A549 treated with AZD9567 at 1 μM for 4 hours (cell line): Measurements from ENCODE around the gene GSTO1. TPM values are rescaled to one million over a fixed set of nuclear protein-coding genes. Genes with fewer than 3 reads are reported as not detected.

Source experiments
- total RNA-seq: library from RNA; stranded (reverse); fragments of 200-300 nt; extraction: Qiagen RNA extraction; gene quantifications from 5 replicates; pipeline ENCODE4 v1.2.3, GENCODE V29; 2022; ENCODE audit not compliant: insufficient read depth

The GSTO1 gene
- 243 to 294 TPM (median 269 TPM) in 5 replicates for total RNA-seq

GRCh38 chr10:104254493-104255310 lies at the start of gene GSTO1:
Gene GSTO1 (plus strand): TSS chr10:104254892. CDS start chr10:104254929, 37 bp downstream.

GRCh38 chr10:104231784-104232612 lies 22.7 kb upstream of the GSTO1 start, which contains the start of gene CFAP43:
Gene CFAP43 (minus strand): TSS chr10:104232364. CDS start chr10:104232246, 118 bp downstream.

GRCh38 chr10:104268713-104269645 lies 14.3 kb downstream of the GSTO1 start, which contains the start of gene GSTO2:
Gene GSTO2 (plus strand): TSS chr10:104269184. CDS start chr10:104274916, 5,732 bp downstream.

Other genes with a start within 250 kb of the GSTO1 start
- gene COL17A1, start 169.0 kb upstream of the GSTO1 start, total RNA-seq: 1.0 to 2.3 TPM (median 1.2 TPM) in 5 replicates
- 10.7 to 21.1 TPM (median 12.7 TPM) in 5 replicates for gene SFR1, start 132.7 kb upstream of the GSTO1 start, total RNA-seq
- gene CFAP43, start 22.5 kb upstream of the GSTO1 start, total RNA-seq: 0.22 to 0.34 TPM (median 0.24 TPM) in 4 of 5 replicates, not detected in the other
- 1.7 to 2.6 TPM (median 2.0 TPM) in 4 of 5 replicates, not detected in the other for gene GSTO2, start 14.3 kb downstream of the GSTO1 start, total RNA-seq
- gene ITPRIP, start 83.6 kb downstream of the GSTO1 start, total RNA-seq: 48.6 to 65.5 TPM (median 60.0 TPM) in 5 replicates
- 0.10 to 0.33 TPM (median 0.12 TPM) in 4 of 5 replicates, not detected in the other for gene CFAP58, start 98.9 kb downstream of the GSTO1 start, total RNA-seq